Measurements from ENCODE around the gene KSR2.

- TF ChIP-seq CTCF (IDR thresholded peaks at IDR 0.05; ENCODE audit: low read length) (no peak), EZH2 (IDR thresholded peaks at IDR 0.05; ENCODE audit: borderline replicate concordance, low read length) (no peak)
These were observed 378.4 kb downstream of the KSR2 start for GRCh38 chr12:117590386-117590785.
